ENCODE measurements around the gene ACSF3.

DNA sequence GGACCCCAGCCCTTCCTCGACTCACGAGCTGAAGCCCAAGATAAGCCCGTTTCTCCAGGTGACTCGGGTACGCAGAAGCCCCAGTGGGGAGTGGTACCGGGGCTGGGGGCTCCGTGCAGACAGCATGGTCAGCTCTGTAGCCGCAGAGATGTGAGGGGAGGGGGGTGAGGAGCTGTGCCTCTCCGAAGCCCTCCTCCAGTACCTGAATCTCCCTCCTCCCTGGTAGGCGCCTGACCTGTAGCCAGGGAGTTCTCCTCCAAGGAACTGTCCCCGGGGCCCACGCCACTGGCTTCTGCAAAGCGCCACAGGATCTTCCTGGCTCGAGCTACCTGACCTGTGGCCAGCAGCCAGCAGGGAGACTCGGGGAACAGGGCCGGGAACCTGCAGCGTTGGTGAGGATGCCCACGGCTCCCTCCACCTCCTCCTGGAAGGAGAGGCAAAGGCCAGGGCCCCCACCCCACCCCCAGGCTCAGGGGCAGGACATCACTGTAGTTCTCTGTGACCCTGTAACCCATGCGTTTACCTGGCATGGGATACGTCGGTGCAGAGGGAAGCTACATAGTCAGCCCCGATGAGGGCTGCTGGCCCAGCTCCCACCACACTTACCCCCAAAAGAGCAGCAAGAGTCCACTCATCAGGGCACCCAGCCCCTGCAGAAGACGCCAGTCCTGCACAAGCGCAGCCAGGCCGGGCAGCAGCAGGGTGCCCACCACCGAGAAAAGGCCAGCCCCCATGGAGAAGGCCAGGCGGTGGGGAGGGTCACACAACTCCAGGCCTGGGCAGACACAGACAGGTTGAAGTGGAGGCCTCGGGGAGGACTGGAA, 105.0 kb downstream of the ACSF3 start:
- TF ChIP-seq, protein P1, sequence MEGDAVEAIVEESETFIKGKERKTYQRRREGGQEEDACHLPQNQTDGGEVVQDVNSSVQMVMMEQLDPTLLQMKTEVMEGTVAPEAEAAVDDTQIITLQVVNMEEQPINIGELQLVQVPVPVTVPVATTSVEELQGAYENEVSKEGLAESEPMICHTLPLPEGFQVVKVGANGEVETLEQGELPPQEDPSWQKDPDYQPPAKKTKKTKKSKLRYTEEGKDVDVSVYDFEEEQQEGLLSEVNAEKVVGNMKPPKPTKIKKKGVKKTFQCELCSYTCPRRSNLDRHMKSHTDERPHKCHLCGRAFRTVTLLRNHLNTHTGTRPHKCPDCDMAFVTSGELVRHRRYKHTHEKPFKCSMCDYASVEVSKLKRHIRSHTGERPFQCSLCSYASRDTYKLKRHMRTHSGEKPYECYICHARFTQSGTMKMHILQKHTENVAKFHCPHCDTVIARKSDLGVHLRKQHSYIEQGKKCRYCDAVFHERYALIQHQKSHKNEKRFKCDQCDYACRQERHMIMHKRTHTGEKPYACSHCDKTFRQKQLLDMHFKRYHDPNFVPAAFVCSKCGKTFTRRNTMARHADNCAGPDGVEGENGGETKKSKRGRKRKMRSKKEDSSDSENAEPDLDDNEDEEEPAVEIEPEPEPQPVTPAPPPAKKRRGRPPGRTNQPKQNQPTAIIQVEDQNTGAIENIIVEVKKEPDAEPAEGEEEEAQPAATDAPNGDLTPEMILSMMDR (conservative IDR thresholded peaks at IDR 0.05 in 1 of 2, IDR thresholded peaks at IDR 0.05 in 1 of 2; ENCODE audit: low read depth in 1 of 2, low read length in 2 of 2), result no peak
- no peak for TF ChIP-seq EZH2 (IDR thresholded peaks at IDR 0.05; ENCODE audit: low read length, missing control alignments)

All from fibroblast of lung (primary cell).